Neural cell (in vitro differentiated cells): ENCODE results near the gene VPS8.

Experiments used
- CTCF ChIP-seq: fragments of 450-650 bp; IDR thresholded peaks from 2 replicates; pipeline ENCODE4 v1.5.1; 2014; ENCODE audit warnings: antibody characterized with exemption, mild to moderate bottlenecking, moderate library complexity; ENCODE audit not compliant: poor library complexity, severe bottlenecking
- EP300 ChIP-seq: fragments of 450-650 bp; conservative IDR thresholded peaks from 2 replicates; pipeline ENCODE4 v1.6.1; 2014; ENCODE audit warnings: antibody characterized with exemption, mild to moderate bottlenecking, moderate library complexity; ENCODE audit not compliant: poor library complexity, severe bottlenecking
- EZH2 ChIP-seq: fragments of 200-600, 300-800 bp; shearing (Covaris generic), sonication (generic); IDR thresholded peaks from 2 replicates; pipeline ENCODE4 v1.6.1; 2014; ENCODE audit warnings: antibody characterized with exemption, low read length, borderline replicate concordance, mild to moderate bottlenecking; ENCODE audit not compliant: insufficient read depth, poor library complexity, severe bottlenecking
- MXI1 ChIP-seq: fragments of 450-650 bp; conservative IDR thresholded peaks from 2 replicates; pipeline ENCODE4 v1.6.1; 2014; ENCODE audit warnings: antibody characterized with exemption, mild to moderate bottlenecking; ENCODE audit not compliant: poor library complexity, severe bottlenecking
- POLR2AphosphoS5 ChIP-seq: IDR thresholded peaks from 2 replicates; pipeline ENCODE4 v1.6.1; 2012
- RAD21 ChIP-seq: fragments of 450-650 bp; conservative IDR thresholded peaks from 2 replicates; pipeline ENCODE4 v1.6.1; 2014; ENCODE audit warnings: antibody characterized with exemption, mild to moderate bottlenecking, moderate library complexity
- REST ChIP-seq: IDR thresholded peaks from 2 replicates; pipeline ENCODE4 v1.6.1; 2012; ENCODE audit warnings: borderline replicate concordance
- SMC3 ChIP-seq: fragments of 450-650 bp; conservative IDR thresholded peaks from 2 replicates; pipeline ENCODE4 v1.6.1; 2014; ENCODE audit warnings: antibody characterized with exemption, mild to moderate bottlenecking, moderate library complexity; ENCODE audit not compliant: poor library complexity
- TAF1 ChIP-seq: IDR thresholded peaks from 2 replicates; pipeline ENCODE4 v1.6.1; 2012; ENCODE audit warnings: low read depth

GRCh38 chr3:184894051-184894450 lies 82.1 kb downstream of the VPS8 start:
- TF ChIP-seq EP300 (no peak), CTCF (no peak), POLR2AphosphoS5 (no peak), TAF1 (no peak), REST (no peak), MXI1 (no peak), SMC3 (no peak), EZH2 (no peak), RAD21 (no peak)
